DND-41 (cell line): ENCODE data around the gene ERC2.

Source experiments
- ATAC-seq: fragments of 200-7000 bp; cut with Tn5 transposase; 3 replicates; pipeline ENCODE4 v1.9.1; 2021; ENCODE audit warnings: low read depth; ENCODE audit not compliant: insufficient read depth
- DNase-seq: peaks from one replicate; pipeline ENCODE4 v3.0.0-alpha.2; 2020
- H2AFZ ChIP-seq: 2 replicates; pipeline ENCODE4 v1.6.0; 2012; ENCODE audit warnings: low read depth, low read length
- H3K27ac ChIP-seq: 2 replicates; pipeline ENCODE4 v1.5.1; 2012; ENCODE audit warnings: low read length, inconsistent platforms
- H3K27me3 ChIP-seq: fragments of 200-600 bp; sonication (generic); 2 replicates; pipeline ENCODE4 v1.6.0; 2012; ENCODE audit warnings: low read length, mild to moderate bottlenecking, inconsistent platforms; ENCODE audit not compliant: insufficient read depth, poor library complexity
- H3K36me3 ChIP-seq: 2 replicates; pipeline ENCODE4 v1.5.1; 2012; ENCODE audit warnings: low read length, inconsistent platforms; ENCODE audit not compliant: insufficient read depth
- H3K4me1 ChIP-seq: 2 replicates; pipeline ENCODE4 v1.5.1; 2012; ENCODE audit warnings: mild to moderate bottlenecking, low read length; ENCODE audit not compliant: insufficient read depth
- H3K4me2 ChIP-seq: 2 replicates; pipeline ENCODE4 v1.6.0; 2012; ENCODE audit warnings: mild to moderate bottlenecking, moderate library complexity, low read length, inconsistent platforms; ENCODE audit not compliant: insufficient read depth
- H3K4me3 ChIP-seq, 2 experiments: fragments of 200-600 bp in 1 of 2; shearing (Covaris generic) in 1 of 2; 2 replicates each; pipeline ENCODE4 v1.5.1; 2012 to 2016; ENCODE audit warnings: inconsistent platforms in 2 of 2, low read length in 2 of 2, mild to moderate bottlenecking in 2 of 2, low read depth in 1 of 2, moderate library complexity in 1 of 2
- H3K79me2 ChIP-seq: 2 replicates; pipeline ENCODE4 v1.6.0; 2012; ENCODE audit warnings: low read length, inconsistent platforms; ENCODE audit not compliant: insufficient read depth
- H3K9ac ChIP-seq: 2 replicates; pipeline ENCODE4 v1.6.0; 2012; ENCODE audit warnings: low read depth, mild to moderate bottlenecking, inconsistent platforms, low read length, moderate library complexity
- H3K9me3 ChIP-seq: 2 replicates; pipeline ENCODE4 v1.5.1; 2012; ENCODE audit warnings: low read length, moderate library complexity, mild to moderate bottlenecking, inconsistent platforms; ENCODE audit not compliant: insufficient read depth, severe bottlenecking
- H4K20me1 ChIP-seq: 2 replicates; pipeline ENCODE4 v1.6.0; 2012; ENCODE audit warnings: low read length; ENCODE audit not compliant: insufficient read depth
- EZH2 ChIP-seq: IDR thresholded peaks from 3 replicates; pipeline ENCODE4 v1.6.1; 2012; ENCODE audit warnings: borderline replicate concordance, low read depth, mild to moderate bottlenecking, moderate library complexity, low read length, inconsistent platforms; ENCODE audit not compliant: severe bottlenecking
- TF ChIP-seq, protein P1 (sequence below): IDR thresholded peaks from 2 replicates; pipeline ENCODE4 v1.5.1; 2012; ENCODE audit warnings: borderline replicate concordance, low read length, moderate library complexity, mild to moderate bottlenecking; ENCODE audit not compliant: poor library complexity, severe bottlenecking; ENCODE audit errors: extremely low read depth

Gene ERC2

DNA sequence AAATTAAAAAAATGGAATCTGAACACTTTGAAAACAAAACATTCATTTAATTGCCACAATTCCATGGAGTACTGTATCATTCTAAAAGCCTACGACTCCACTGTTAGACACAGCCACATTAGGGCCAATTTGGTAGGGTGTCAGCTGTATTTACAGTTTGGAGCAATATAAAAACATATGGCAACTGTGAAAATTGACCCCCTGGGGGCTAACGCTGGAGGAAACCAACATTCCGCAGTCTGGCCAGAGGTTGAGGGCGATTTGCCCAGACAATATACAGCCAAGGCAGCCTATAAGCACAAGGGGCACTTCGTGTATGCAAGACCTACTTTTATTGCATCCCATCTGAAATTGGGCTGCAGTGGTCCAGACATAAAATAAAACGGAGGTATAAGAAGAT, 504.7 kb downstream of the ERC2 start:
- Histone ChIP-seq H3K27me3 (no peaks in the 10 kb centered on the region), H3K4me2 (no peak overlapping the region), H3K27ac (no peak overlapping the region), H3K4me1 (no peaks in the 10 kb centered on the region), H3K79me2 (no peaks in the 10 kb centered on the region), H3K36me3 (no peaks in the 10 kb centered on the region), H3K9me3 (no peaks in the 10 kb centered on the region), H3K9ac (no peak overlapping the region), H4K20me1 (no peaks in the 10 kb centered on the region), H3K4me3 (no peak overlapping the region), H2AFZ (no peak overlapping the region)
- ATAC-seq (no peak), DNase-seq (no peak)
- TF ChIP-seq, protein P1, sequence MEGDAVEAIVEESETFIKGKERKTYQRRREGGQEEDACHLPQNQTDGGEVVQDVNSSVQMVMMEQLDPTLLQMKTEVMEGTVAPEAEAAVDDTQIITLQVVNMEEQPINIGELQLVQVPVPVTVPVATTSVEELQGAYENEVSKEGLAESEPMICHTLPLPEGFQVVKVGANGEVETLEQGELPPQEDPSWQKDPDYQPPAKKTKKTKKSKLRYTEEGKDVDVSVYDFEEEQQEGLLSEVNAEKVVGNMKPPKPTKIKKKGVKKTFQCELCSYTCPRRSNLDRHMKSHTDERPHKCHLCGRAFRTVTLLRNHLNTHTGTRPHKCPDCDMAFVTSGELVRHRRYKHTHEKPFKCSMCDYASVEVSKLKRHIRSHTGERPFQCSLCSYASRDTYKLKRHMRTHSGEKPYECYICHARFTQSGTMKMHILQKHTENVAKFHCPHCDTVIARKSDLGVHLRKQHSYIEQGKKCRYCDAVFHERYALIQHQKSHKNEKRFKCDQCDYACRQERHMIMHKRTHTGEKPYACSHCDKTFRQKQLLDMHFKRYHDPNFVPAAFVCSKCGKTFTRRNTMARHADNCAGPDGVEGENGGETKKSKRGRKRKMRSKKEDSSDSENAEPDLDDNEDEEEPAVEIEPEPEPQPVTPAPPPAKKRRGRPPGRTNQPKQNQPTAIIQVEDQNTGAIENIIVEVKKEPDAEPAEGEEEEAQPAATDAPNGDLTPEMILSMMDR: no peak
- TF ChIP-seq EZH2: no peak

DNA sequence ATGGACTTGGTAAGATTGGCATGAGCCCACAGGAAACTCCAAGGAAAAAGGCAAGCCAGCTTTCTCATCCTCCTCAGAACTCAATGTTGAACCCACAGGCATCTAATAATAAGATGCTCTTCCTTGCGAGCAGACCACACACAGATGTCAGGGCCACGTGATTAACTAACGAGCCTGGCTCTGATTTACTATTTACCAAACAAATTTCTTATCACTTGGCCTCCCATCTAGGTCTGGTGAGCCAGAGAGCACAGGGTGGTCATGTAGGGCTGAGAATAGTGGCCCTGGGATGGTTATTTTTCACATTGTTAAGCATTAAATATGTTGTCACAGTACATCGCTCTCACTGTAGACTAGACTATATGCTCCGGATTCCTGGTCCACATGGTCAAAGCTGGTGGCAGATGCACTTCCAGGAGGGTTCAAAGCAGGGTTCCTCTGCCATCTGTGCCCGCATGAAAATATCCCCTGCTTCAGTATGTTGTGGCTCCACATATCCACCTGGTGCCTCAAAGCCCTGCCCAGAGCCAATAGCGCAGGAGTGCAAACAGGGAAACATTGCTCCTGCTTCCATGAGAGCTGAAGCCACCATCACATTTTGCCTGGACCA, 508.7 kb downstream of the ERC2 start:
- no peak for ATAC-seq
- Histone ChIP-seq H3K36me3 (no peaks in the 10 kb centered on the region), H3K4me3 (no peak overlapping the region), H3K27ac (no peak overlapping the region), H3K4me2 (no peak overlapping the region), H3K9ac (no peak overlapping the region), H3K27me3 (no peaks in the 10 kb centered on the region), H2AFZ (no peak overlapping the region), H3K9me3 (no peaks in the 10 kb centered on the region), H4K20me1 (no peaks in the 10 kb centered on the region), H3K4me1 (no peaks in the 10 kb centered on the region), H3K79me2 (no peaks in the 10 kb centered on the region)
- DNase-seq: no peak
- TF ChIP-seq, protein P1: no peak

DNA sequence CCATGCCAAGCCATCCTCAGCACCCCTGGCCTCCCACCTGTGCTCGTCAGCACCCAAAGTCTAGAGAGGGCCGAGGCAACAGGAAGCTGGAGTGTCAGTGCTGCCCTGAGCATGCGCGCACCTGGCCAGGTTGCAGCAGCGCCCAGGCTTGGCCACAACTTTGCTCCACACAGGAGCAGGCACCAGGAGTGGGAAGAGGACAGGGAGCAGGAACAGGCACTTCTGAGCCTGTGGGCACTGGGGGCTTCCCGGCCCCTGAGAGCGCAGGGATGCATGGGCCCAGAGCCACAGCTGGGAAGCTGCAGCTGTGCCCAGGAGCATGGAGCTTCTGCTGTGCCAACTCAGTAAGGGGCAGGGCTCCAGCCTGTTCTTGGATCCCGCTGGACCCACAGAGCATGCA, 509.7 kb downstream of the ERC2 start:
- H3K4me1 ChIP-seq: no peaks in the 10 kb centered on the region
- no peaks in the 10 kb centered on the region for H3K9me3 ChIP-seq
- H3K79me2 ChIP-seq: no peaks in the 10 kb centered on the region
- no peak for DNase-seq
- no peak overlapping the region for H3K27ac ChIP-seq
- ATAC-seq: no peak
- H3K36me3 ChIP-seq: no peaks in the 10 kb centered on the region
- no peak overlapping the region for H3K4me3 ChIP-seq
- H4K20me1 ChIP-seq: no peaks in the 10 kb centered on the region
- no peak overlapping the region for H3K4me2 ChIP-seq
- no peak overlapping the region for H3K9ac ChIP-seq
- H3K27me3 ChIP-seq: no peaks in the 10 kb centered on the region
- TF ChIP-seq EZH2: no peak
- TF ChIP-seq, protein P1: no peak
- no peak overlapping the region for H2AFZ ChIP-seq

DNA sequence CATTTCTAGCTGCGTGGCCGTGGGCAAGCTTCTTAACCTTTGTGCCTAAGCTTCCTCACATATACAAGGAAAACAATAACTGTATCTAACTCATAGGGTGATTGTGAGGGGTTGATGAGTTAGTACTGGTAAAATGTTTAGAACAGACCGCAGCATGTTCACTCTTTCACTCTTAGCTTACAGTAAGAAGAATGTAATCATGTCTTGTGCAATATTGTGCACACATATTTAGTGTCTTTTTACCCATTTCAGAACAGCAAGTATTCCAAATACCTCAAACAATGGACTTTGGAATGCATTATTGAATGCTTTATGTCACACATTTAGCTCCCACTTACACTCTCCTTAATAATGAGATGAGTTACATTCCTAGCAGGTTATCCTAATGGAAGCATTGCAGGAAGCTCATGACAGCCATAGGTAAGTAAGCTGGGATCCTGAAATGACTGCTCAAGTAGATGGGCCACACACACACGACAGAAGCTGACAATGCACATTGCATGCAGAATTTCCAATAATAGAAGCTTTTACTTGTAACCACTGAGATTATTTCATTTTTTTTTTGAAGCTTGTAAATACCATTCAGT, 512.3 kb downstream of the ERC2 start:
- no peak for ATAC-seq
- H3K36me3 ChIP-seq: no peaks in the 10 kb centered on the region
- no peak overlapping the region for H3K9ac ChIP-seq
- H3K9me3 ChIP-seq: no peaks in the 10 kb centered on the region
- no peak overlapping the region for H2AFZ ChIP-seq
- H3K4me3 ChIP-seq: no peak overlapping the region
- no peak overlapping the region for H3K4me2 ChIP-seq
- DNase-seq: no peak
- TF ChIP-seq EZH2: no peak
- TF ChIP-seq, protein P1: no peak
- no peaks in the 10 kb centered on the region for H3K79me2 ChIP-seq
- H3K4me1 ChIP-seq: no peaks in the 10 kb centered on the region
- no peaks in the 10 kb centered on the region for H3K27me3 ChIP-seq
- no peaks in the 10 kb centered on the region for H4K20me1 ChIP-seq
- no peak overlapping the region for H3K27ac ChIP-seq
